Common myeloid progenitor, CD34-positive (primary cell): Measurements from ENCODE around the gene XYLT1.

Experiments
- CTCF ChIA-PET: fragments of 350-600 bp; sonication (Branson Sonifier 250); formaldehyde crosslinking; loops from one replicate; lab custom pipeline; 2021; ENCODE audit warnings: antibody characterized with exemption; lab: Charles Lee
- POLR2A ChIA-PET: fragments of 350-600 bp; sonication (Branson Sonifier 250); formaldehyde crosslinking; loops from one replicate; lab custom pipeline; 2021; ENCODE audit warnings: antibody characterized with exemption; lab: Charles Lee
- DNase-seq, 3 donors: peaks; one replicate each; pipeline versions ENCODE4 v3.0.0 to v3.0.0-alpha.2; 2013
- H3K27ac ChIP-seq, 2 experiments: 1 replicate in 1 of 2; 2 replicates in 1 of 2; pipeline ENCODE4 v1.7.0; 2013; ENCODE audit warnings: inconsistent platforms in 2 of 2, low read length in 2 of 2, mild to moderate bottlenecking in 2 of 2, low read depth in 1 of 2, moderate library complexity in 1 of 2; ENCODE audit not compliant: severe bottlenecking in 2 of 2, insufficient read depth in 1 of 2, poor library complexity in 1 of 2
- H3K27me3 ChIP-seq, 5 experiments: replicated peaks in 2 of 5; 1 replicate in 3 of 5; 2 replicates in 2 of 5; pipeline versions ENCODE4 v1.6.1 to v1.7.0; 2013; ENCODE audit warnings: low read length in 4 of 5, mild to moderate bottlenecking in 2 of 5, moderate library complexity in 2 of 5, inconsistent platforms in 1 of 5; ENCODE audit not compliant: insufficient read depth in 5 of 5, control insufficient read depth in 4 of 5
- H3K36me3 ChIP-seq, 4 experiments: 1 replicate in 2 of 4; 2 replicates in 2 of 4; pipeline versions ENCODE4 v1.6.1 to v1.7.0; 2013; ENCODE audit warnings: low read length in 3 of 4, control low read depth in 1 of 4, mild to moderate bottlenecking in 1 of 4; ENCODE audit not compliant: control insufficient read depth in 4 of 4, insufficient read depth in 4 of 4
- H3K4me1 ChIP-seq, 4 experiments: 1 replicate in 3 of 4; 2 replicates in 1 of 4; pipeline versions ENCODE4 v1.6.1 to v1.7.1; 2013; ENCODE audit warnings: low read length in 3 of 4, mild to moderate bottlenecking in 3 of 4, control low read depth in 1 of 4, inconsistent platforms in 1 of 4, moderate library complexity in 1 of 4; ENCODE audit not compliant: control insufficient read depth in 4 of 4, insufficient read depth in 4 of 4; ENCODE audit errors: control extremely low read depth in 1 of 4
- H3K4me3 ChIP-seq, 7 experiments: 1 replicate in 4 of 7; 2 replicates in 3 of 7; pipeline versions ENCODE4 v1.5.1 to v1.7.0; 2013; ENCODE audit warnings: mild to moderate bottlenecking in 7 of 7, low read length in 6 of 7, moderate library complexity in 6 of 7, inconsistent platforms in 2 of 7, low read depth in 2 of 7, control low read depth in 1 of 7; ENCODE audit not compliant: insufficient read depth in 4 of 7, control insufficient read depth in 1 of 7; ENCODE audit errors: extremely low read depth in 1 of 7
- H3K9me3 ChIP-seq, 5 experiments: 1 replicate in 4 of 5; 2 replicates in 1 of 5; pipeline versions ENCODE4 v1.6.1 to v1.7.1; 2013; ENCODE audit warnings: low read length in 4 of 5, mild to moderate bottlenecking in 2 of 5, inconsistent platforms in 1 of 5, low read depth in 1 of 5, moderate library complexity in 1 of 5; ENCODE audit not compliant: control insufficient read depth in 4 of 5, insufficient read depth in 2 of 5; ENCODE audit errors: control extremely low read depth in 1 of 5
- WGBS: methylation state at CpG from one replicate; pipeline ENCODE4 v1.1.5; 2013; ENCODE audit not compliant: insufficient coverage; 5-methylcytosine and 5-hydroxymethylcytosine counted together

XYLT1 gene

DNA sequence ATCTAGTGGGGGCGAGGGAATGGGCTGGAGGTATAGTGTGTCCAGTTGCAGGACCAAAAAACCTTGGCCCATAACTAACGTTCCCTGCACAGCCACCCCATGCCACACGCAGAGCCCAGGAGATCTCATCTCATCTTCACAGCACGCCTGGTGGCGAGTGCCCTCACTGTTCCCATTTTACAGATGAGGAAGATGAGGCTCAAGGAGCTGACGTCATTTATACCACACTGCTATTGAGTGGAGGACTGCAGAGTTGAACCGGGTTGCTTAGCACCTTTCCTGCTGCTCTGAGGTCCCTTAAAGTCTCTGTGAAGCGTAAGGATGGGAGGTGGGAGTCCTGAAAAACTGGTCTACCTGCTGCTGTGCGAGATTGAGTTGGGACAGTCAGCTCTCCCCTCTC, 172.5 kb downstream of the XYLT1 start:
- DNase-seq = no peak
- H3K9me3 ChIP-seq = no peaks in the 10 kb centered on the region
- CTCF ChIA-PET = interaction anchor here (1.7 kb wide), 1 partner anchor 15 kb away, joined by 5 read pairs; no protein-coding TSS in a partner anchor
- H3K36me3 ChIP-seq = peaks cover 0 to 3% (median 2%) of the 10 kb centered on the region in 4 experiments
- no peak overlapping the region for H3K4me3 ChIP-seq
- H3K27ac ChIP-seq = no peak overlapping the region
- peaks cover 8 to 20% (median 17%) of the 10 kb centered on the region in 4 experiments for H3K4me1 ChIP-seq
- H3K27me3 ChIP-seq = no peaks in the 10 kb centered on the region
- POLR2A ChIA-PET = interaction anchor here (0.5 kb wide), 1 partner anchor 16 kb away, joined by 3 read pairs; no protein-coding TSS in a partner anchor
- WGBS = 96% methylated on average over 8 of the region's 9 CpGs

DNA sequence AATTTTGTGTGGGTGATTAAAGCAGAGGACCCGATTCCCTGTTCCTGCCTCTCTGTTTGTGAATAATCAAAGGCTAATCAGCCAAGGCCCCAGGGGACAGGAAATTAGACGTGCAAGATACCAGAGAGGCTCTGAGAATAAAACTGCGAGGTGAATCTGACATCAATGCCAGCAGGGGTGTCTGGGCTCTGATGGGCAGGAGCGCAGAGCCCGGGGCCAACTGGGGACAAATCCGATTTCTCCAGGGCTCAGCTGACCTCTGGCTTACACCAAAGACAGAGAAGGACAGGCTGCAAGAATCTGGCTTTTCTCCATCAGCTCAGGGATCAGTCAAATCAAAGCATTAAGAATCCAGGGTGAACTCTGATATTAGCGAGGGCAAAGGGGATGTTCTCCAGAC, 174.3 kb downstream of the XYLT1 start:
- Histone ChIP-seq H3K4me3 (no peak overlapping the region), H3K27ac (no peak overlapping the region), H3K9me3 (no peaks in the 10 kb centered on the region), H3K4me1 (peaks cover 0 to 4% (median 1%) of the 10 kb centered on the region in 4 experiments), H3K27me3 (no peaks in the 10 kb centered on the region), H3K36me3 (peaks cover 0 to 3% (median 2%) of the 10 kb centered on the region in 4 experiments)
- POLR2A ChIA-PET = no interaction called here
- 77% methylated on average over 7 of the region's 7 CpGs for WGBS
- DNase-seq = no peak
- CTCF ChIA-PET = interaction anchor here (0.9 kb wide), 1 partner anchor 8 kb away, joined by 3 read pairs; no protein-coding TSS in a partner anchor

DNA sequence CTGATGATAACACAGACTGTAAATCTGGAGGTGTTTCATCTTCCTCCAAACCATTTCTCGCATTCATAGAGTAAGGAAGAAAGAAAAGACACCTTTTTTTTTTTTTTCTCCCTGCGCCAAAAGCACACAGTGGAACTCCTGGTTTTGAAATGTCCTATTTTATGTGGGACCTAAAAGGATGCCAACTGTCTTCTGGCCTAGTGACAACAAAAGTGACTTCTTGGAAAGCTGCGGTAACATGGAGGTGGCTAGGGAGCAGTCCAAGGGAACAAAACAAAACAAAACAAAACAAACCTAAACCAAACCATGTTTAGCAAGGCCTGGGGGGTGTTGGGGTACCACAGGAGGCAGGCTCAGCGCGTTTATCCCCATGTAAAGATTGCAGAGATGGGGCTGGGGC, 174.8 kb downstream of the XYLT1 start:
- Histone ChIP-seq H3K36me3 (peaks cover 0 to 3% (median 2%) of the 10 kb centered on the region in 4 experiments), H3K27me3 (no peaks in the 10 kb centered on the region), H3K4me3 (no peak overlapping the region), H3K4me1 (peaks cover 0 to 3% (median 0%) of the 10 kb centered on the region in 4 experiments), H3K9me3 (no peaks in the 10 kb centered on the region), H3K27ac (no peak overlapping the region)
- no peak for DNase-seq
- WGBS = no CpG with 5 or more reads among the region's 5 CpGs
- CTCF ChIA-PET = interaction anchor here (0.9 kb wide), 1 partner anchor 8 kb away, joined by 3 read pairs; no protein-coding TSS in a partner anchor
- POLR2A ChIA-PET = no interaction called here

DNA sequence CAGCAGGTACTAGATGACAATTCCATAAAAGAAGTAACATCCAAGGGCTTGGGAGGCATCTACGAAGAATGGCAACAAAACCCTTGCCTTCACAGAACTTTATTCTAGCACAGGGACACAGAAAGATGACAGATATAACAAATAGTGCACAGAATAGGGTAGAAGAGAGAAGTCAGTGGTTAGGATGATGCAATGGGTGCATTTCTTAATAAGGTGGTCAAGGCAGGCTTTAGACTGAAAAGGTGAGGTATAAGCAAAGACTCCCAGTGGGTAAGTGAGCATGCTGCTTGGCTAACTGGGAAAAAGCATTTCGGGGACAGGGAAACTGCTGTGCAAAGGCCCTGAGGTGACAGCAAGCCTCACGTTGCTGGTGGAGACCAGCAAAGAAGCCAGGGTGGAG, 175.9 kb downstream of the XYLT1 start:
- WGBS = 100% methylated on average over 3 of the region's 3 CpGs
- POLR2A ChIA-PET = no interaction called here
- CTCF ChIA-PET = no interaction called here
- peaks cover 0 to 3% (median 2%) of the 10 kb centered on the region in 4 experiments for H3K36me3 ChIP-seq
- H3K27ac ChIP-seq = no peak overlapping the region
- H3K4me1 ChIP-seq = peaks cover 0 to 3% (median 0%) of the 10 kb centered on the region in 4 experiments
- no peak overlapping the region for H3K4me3 ChIP-seq
- DNase-seq = no peak
- no peaks in the 10 kb centered on the region for H3K27me3 ChIP-seq
- H3K9me3 ChIP-seq = no peaks in the 10 kb centered on the region

DNA sequence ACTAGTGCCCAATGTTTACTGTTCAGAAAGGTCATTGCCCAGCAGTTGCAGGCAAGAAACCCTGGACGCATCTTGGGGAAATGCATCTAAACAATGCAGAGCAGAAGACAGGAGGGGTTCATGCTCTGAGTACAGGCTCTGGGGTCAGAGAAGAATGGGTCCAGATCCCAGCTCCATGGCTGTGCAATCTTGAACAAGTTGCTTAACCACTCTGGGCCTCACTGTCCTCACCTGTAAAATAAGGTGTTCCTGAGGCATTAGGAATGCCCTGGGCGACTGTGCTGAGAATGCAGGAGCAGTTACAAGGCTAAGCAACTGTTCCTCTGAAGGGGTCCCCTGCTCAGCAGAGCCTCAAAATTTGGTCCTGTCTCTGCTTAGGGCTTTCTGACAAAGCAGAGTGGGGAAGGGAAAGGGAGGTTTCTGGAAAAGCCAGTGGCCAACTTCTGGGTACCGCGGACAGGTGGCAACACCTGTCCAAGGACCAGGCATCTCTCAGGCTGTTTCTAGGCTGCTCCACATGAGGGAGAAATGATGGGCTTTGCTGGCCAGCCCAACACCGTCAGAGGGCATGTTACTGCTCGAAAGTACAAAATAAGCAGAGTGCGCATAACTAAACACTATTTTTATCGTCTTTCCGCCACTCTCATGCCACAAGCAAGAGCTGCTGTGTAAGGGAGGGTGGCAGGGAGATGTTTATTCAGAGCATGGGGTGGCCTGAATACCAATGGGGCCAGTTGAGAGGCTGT, 176.8 kb downstream of the XYLT1 start:
- Histone ChIP-seq H3K27me3 (no peaks in the 10 kb centered on the region), H3K36me3 (peaks cover 0 to 3% (median 2%) of the 10 kb centered on the region in 4 experiments), H3K9me3 (no peaks in the 10 kb centered on the region), H3K4me1 (peaks cover 0 to 3% (median 0%) of the 10 kb centered on the region in 4 experiments), H3K27ac (no peak overlapping the region), H3K4me3 (no peak overlapping the region)
- CTCF ChIA-PET = interaction anchor here (0.6 kb wide), 1 partner anchor 42 kb away, joined by 3 read pairs; no protein-coding TSS in a partner anchor
- POLR2A ChIA-PET = no interaction called here
- DNase-seq = no peak
- 98% methylated on average over 8 of the region's 9 CpGs for WGBS

DNA sequence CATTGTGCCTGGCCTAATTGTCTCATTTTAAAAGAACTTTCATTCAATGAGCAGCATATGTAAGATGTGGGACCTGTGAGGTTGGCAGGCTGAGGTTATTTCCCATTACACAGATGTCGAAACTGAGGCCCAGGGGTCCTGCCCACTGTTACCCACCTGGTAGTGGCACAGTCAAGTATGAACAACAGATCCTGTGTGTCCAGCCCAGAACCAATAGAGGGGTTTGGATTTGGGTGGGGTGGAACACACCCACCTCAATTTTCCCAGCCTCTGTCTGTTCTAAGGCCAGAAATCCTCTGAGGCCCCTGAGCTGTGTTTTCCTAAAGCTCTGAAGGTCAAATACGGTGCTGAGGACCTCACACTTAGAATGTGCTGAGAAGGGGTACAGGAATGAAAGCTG, 179.5 kb downstream of the XYLT1 start:
- WGBS = 96% methylated on average over 2 of the region's 2 CpGs
- CTCF ChIA-PET = interaction anchor here (1.3 to 1.4 kb wide), 3 partner anchors 9 to 33 kb away, joined by 3 to 4 read pairs (median 4); no protein-coding TSS in a partner anchor
- no peak overlapping the region for H3K4me3 ChIP-seq
- H3K9me3 ChIP-seq = no peaks in the 10 kb centered on the region
- POLR2A ChIA-PET = interaction anchor here (0.6 kb wide), 1 partner anchor 246 kb away, joined by 4 read pairs; no protein-coding TSS in a partner anchor
- no peak overlapping the region for H3K27ac ChIP-seq
- H3K27me3 ChIP-seq = no peaks in the 10 kb centered on the region
- peaks cover 0 to 2% (median 0%) of the 10 kb centered on the region in 4 experiments for H3K4me1 ChIP-seq
- no peak for DNase-seq
- no peaks in the 10 kb centered on the region for H3K36me3 ChIP-seq
